Gastroesophageal sphincter (tissue), 3 donors: ENCODE data around the gene PPP2R2B.

Experiments
- CTCF ChIP-seq, 4 experiments: fragments of 200-600 bp in 2 of 4; fragments of 450-650 bp in 2 of 4; sonication (generic) in 1 of 4; IDR thresholded peaks; one replicate each; pipeline ENCODE4 v1.5.1; 2017 to 2019; ENCODE audit warnings: antibody characterized with exemption in 4 of 4, mild to moderate bottlenecking in 2 of 4, moderate library complexity in 2 of 4
- EP300 ChIP-seq: sonication (generic); formaldehyde crosslinking; IDR thresholded peaks from one replicate; pipeline ENCODE4 v1.6.1; 2017; ENCODE audit warnings: antibody characterized with exemption, mild to moderate bottlenecking
- POLR2A ChIP-seq, 2 donors: fragments of 450-650 bp; IDR thresholded peaks; one replicate each; pipeline ENCODE4 v1.6.1; 2017; ENCODE audit warnings: antibody characterized with exemption in 2 of 2, mild to moderate bottlenecking in 2 of 2, moderate library complexity in 1 of 2
- POLR2AphosphoS5 ChIP-seq: sonication (generic); formaldehyde crosslinking; IDR thresholded peaks from one replicate; pipeline ENCODE4 v1.6.1; 2017; ENCODE audit warnings: antibody characterized with exemption

GRCh38 chr5:146644831-146645230, 233.7 kb downstream of the PPP2R2B start:
- TF ChIP-seq CTCF (IDR thresholded peaks at IDR 0.05) (no peak), EP300 (no peak), POLR2A (IDR thresholded peaks at IDR 0.05) (no peak), POLR2AphosphoS5 (no peak)
